GM12892 (cell line): Measurements from ENCODE around the gene NCL. TPM values are rescaled to one million over a fixed set of nuclear protein-coding genes. Genes with fewer than 3 reads are reported as not detected.

ENCODE experiments used
- DNase-seq: peaks from one replicate; pipeline ENCODE4 v3.0.0; 2011; ENCODE audit not compliant: insufficient read length
- FAIRE-seq: peaks from 2 replicates; lab custom pipeline; 2011; peaks lifted over from hg19 to GRCh38; lab: Jason Lieb, UNC
- POLR2A ChIP-seq: IDR thresholded peaks from 2 replicates; pipeline ENCODE4 v1.6.1; 2011; ENCODE audit warnings: low read depth, low read length, control low read depth
- POLR2AphosphoS5 ChIP-seq: IDR thresholded peaks from 2 replicates; pipeline ENCODE4 v1.6.1; 2011; ENCODE audit warnings: low read depth, low read length, control low read depth
- TAF1 ChIP-seq: IDR thresholded peaks from 2 replicates; pipeline ENCODE4 v1.6.1; 2011; ENCODE audit warnings: low read depth, mild to moderate bottlenecking, control low read depth, low read length, borderline replicate concordance
- polyA plus RNA-seq: library from polyadenylated mRNA; unstranded; fragments of >200 nt; gene quantifications from one replicate; pipeline ENCODE4 v1.2.1, GENCODE V29; 2012; ENCODE audit warnings: missing spikeins, inconsistent platforms; ENCODE audit not compliant: missing spikeins

Gene NCL, protein sequence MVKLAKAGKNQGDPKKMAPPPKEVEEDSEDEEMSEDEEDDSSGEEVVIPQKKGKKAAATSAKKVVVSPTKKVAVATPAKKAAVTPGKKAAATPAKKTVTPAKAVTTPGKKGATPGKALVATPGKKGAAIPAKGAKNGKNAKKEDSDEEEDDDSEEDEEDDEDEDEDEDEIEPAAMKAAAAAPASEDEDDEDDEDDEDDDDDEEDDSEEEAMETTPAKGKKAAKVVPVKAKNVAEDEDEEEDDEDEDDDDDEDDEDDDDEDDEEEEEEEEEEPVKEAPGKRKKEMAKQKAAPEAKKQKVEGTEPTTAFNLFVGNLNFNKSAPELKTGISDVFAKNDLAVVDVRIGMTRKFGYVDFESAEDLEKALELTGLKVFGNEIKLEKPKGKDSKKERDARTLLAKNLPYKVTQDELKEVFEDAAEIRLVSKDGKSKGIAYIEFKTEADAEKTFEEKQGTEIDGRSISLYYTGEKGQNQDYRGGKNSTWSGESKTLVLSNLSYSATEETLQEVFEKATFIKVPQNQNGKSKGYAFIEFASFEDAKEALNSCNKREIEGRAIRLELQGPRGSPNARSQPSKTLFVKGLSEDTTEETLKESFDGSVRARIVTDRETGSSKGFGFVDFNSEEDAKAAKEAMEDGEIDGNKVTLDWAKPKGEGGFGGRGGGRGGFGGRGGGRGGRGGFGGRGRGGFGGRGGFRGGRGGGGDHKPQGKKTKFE
- polyA plus RNA-seq: 468 TPM

DNA sequence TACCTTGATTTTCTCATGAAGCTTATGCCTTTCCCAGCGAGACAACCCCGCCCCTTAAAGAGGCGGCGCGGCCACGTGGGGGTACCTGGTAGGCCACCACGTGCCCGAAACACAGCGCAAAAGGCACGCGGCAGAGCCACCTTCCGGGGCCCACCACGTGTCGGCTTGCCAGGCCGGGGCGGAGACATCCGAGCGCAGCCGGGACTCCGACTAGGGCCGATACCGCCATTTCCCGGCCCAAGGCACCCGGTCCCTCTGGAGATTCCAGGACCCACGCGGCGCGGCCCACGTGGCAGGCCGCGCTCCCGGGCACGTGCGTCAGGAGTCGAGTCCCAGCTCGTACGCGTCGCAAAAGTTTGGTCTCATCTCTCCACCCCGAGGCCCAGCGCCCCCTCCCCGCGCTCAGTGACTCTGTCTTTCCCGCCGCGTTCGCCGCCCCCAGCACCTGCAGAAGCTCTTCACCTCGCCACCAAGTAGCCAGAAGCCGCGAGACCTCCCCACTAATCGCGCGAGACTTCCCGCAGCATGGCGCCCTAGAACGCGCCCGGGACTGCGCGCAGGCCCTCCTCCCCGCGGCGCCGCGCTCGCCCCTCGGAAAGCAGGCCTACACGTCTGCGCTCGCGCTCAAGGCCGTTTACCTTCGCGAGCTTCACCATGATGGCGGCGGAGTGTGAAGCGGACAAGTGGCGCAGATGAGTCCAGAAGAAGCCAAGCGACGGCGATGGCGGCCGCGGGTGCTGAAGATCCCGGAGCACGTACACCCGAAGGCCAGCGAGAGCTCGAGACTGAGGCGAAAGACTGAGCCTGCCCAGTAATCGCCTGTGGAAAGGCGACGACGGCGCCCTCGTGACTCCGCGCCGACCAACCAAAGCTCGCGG lies at the start of gene NCL:
Gene NCL (minus strand): TSS at position 787 of the 878 bp plus-strand sequence. CDS start 131 bp downstream, at position 656.
- peak; percentile 70 for DNase-seq
- peak; percentile 99 for TF ChIP-seq POLR2AphosphoS5
- TF ChIP-seq TAF1: peak; percentile 98
- peak; percentile 99 for TF ChIP-seq POLR2A
- FAIRE-seq: peak; percentile 97

DNA sequence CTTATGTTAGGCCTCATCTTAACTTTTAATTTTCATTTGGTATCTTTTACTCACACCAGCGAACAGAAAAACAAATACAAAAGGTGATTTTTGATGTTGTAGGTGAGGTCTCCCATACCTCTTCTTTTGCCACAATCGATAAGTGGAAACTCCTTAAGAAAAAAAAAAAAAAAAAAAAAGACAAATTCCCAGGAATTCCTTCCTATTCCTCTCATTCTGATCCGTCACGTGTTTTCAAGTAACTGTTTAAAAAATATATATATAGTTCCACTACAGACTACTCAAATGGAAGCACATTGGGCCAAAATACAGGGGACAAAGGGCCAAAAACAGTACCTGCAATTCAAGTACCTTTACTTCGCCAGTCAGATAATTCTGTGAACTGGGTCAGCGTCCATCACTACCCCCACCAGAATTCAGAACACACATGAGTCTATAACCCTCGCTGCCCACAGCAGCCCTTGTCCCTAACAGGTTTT lies 49.5 kb upstream of the NCL start:
- no peak for FAIRE-seq
- TF ChIP-seq TAF1: no peak
- TF ChIP-seq POLR2A: no peak
- no peak for TF ChIP-seq POLR2AphosphoS5
- no peak for DNase-seq

DNA sequence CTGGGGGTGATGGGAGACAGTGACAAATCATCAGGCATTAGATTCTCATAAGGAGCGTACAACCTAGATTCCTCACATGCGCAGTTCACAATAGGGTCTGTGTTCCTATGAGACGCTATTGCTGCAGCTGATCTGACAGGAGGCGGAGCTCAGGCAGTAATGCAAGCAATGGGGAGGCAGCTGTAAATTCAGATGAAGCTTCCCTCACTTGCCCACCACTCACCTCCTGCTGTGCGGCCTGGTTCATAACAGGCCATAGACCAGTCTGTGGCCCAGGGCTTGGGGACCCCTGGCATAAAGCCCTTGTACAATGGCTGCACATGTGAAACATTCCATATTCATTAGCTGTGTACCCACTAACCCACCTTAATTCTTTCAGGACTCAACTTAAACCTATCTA lies 47.9 kb upstream of the NCL start:
- TF ChIP-seq POLR2A: no peak
- TF ChIP-seq TAF1: no peak
- no peak for TF ChIP-seq POLR2AphosphoS5
- no peak for DNase-seq
- no peak for FAIRE-seq

DNA sequence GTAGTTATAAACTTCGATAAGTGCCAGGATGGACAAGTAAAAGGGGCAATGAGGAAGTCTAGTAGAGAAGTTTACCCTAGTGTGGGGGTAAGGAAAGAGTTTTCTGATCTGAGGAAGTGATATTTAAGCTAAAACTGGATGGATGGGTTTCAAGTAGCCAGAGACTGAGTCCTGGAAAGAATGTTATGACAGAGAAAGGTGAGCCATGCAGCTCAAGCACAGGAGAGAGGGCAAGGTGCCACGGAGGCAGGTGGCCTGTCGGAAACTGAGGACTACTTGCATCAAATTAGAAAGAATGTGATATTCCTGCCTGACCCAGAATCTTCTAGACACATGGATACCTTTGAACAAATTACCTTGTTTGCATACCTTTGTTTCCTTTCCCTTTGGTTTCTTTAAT lies 39.5 kb upstream of the NCL start:
- DNase-seq (no peak), FAIRE-seq (no peak)
- no peak for TF ChIP-seq TAF1

DNA sequence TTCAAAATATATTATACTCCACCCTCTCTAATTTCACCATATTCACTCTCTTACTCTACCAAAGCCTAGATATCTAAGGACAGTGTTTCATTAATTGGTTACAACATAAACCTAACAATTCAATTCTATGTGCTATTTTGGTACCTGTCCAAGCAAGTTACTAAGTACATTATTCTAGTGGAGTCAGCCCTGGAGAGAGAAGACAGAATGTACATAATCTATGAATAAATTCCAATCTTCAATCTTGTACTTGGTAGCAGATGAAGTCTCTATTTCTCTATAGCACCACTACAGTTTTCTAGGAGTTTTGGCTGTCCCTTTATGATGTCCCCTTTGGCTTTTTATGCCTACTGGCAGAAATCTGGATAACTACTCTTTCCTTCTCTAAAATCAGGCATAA lies 38.3 kb upstream of the NCL start:
- no peak for DNase-seq
- TF ChIP-seq POLR2AphosphoS5 (no peak), TAF1 (no peak), POLR2A (no peak)
- no peak for FAIRE-seq

DNA sequence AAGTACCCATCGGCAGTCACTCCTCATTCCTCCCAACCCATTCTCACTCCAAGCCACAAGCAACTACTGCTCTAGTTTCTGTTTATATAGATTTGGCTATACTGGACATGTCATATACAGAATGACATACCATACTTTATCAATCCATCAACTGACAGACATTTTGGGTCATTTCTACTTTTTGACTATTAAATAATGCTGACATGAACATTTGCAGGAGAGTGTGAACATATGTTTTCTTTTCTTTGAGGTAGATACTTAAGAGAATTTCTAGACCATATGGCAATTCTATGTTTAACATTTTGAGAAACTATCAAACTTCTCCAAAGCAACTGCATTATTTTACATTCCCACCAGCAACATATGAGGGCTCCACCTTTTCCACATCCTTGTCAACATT lies 33.4 kb upstream of the NCL start:
- no peak for TF ChIP-seq TAF1
- TF ChIP-seq POLR2A: no peak
- no peak for TF ChIP-seq POLR2AphosphoS5
- FAIRE-seq: no peak
- DNase-seq: no peak

DNA sequence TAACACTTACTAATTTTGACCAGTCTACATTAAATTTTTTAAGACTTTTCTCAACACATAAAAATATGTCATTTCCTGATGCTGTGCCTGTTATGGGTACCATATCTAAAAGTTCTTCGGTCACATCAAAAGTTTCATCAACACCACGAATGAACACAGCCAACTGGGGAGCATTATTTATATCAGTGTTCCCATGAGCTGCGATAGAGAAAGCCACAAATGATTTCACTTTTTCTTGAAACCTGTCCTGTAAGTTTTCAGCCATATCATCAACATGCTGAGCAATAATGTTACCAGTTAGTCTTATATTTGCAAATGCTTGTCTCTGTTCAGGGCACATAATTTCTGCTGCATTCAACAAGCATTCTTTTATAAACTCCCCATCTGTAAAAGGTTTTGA lies 30.4 kb upstream of the NCL start:
- DNase-seq (no peak), FAIRE-seq (peak; percentile 9)
- TF ChIP-seq TAF1 (no peak), POLR2AphosphoS5 (no peak), POLR2A (no peak)

DNA sequence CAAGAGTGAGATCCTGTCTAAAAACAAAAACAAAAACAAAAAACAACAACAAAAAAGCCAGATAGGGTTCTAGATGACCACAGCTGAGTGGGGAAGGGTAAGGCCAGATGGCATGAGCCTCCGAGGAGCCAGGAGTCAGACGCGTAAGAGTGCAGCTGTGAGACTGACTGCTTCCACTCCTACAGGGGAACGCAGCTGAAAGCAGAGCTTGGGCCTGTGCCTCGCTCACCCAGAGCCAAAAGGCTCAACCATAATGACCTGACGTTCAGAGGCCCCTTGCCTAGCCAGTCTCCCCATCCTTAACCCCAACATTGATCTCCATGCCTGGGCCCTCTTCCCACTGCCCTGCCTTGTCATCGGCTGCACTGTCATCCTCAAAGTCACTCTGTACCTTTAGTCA lies 26.5 kb upstream of the NCL start:
- no peak for FAIRE-seq
- DNase-seq: no peak
- TF ChIP-seq TAF1 (no peak), POLR2A (no peak), POLR2AphosphoS5 (no peak)

DNA sequence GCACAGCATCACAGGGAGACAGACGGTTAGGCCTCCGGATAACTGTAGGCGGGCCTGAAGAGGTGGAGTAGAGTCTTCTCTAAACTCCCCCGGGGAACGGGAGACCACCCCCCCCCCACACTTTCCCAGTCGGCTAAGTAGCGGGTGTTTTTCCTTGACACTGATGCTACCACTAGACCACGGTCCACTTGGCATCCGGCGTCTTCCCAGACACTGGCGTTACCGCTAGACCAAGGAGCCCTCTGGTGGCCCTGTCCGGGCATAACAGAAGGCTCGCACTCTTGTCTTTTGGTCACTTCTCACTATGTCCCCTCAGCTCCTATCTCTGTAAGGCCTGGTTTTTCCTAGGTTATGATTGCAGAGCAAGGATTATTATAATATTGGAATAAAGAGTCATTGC lies 25.7 kb upstream of the NCL start:
- FAIRE-seq: no peak
- DNase-seq: no peak
- TF ChIP-seq POLR2AphosphoS5 (no peak), TAF1 (no peak), POLR2A (no peak)

DNA sequence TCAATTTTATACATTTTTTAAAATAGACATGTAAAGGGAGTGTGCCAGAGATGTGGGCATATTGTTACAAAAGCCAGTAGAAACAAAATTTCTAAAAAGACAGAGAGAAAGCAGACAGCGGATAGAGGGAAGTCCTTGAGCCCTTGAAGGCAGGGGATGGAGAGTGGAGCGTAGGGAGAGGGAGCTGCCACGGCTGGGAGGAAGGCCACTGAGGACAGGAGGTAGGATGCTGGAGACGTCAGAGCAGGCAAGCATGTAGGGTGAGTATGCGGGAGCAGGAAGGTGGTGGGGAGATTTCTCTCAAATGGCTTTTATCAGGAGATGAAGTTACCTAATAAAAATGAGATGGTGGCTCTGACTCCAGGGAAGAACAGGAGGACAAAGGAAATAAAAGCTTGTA lies 24.0 kb upstream of the NCL start:
- TF ChIP-seq POLR2A: no peak
- no peak for TF ChIP-seq TAF1
- no peak for TF ChIP-seq POLR2AphosphoS5
- DNase-seq: no peak
- FAIRE-seq: no peak
